Erythroblast (primary cell): ENCODE results near the gene HDAC4.

Experiments used
- GATA1 ChIP-seq: IDR thresholded peaks from 2 replicates; pipeline ENCODE4 v1.6.1; 2011; ENCODE audit warnings: low read depth, mild to moderate bottlenecking, control low read depth, low read length, moderate library complexity
- POLR2A ChIP-seq: IDR thresholded peaks from 2 replicates; pipeline ENCODE4 v1.6.1; 2011; ENCODE audit warnings: mild to moderate bottlenecking, low read length

GRCh38 chr2:239226677-239227581, 173.9 kb downstream of the HDAC4 start:
- TF ChIP-seq POLR2A (no peak), GATA1 (no peak)
